CD14-positive monocyte (primary cell): Measurements from ENCODE around the gene ADAMTS13. TPM values are rescaled to one million over a fixed set of nuclear protein-coding genes. Genes with fewer than 3 reads are reported as not detected.

Source experiments
- DNase-seq, 3 donors: peaks; one replicate each; pipeline ENCODE4 v3.0.0-alpha.2; 2011 to 2022
- H2AFZ ChIP-seq: 2 replicates; pipeline ENCODE4 v1.6.0; 2012; ENCODE audit warnings: mild to moderate bottlenecking, low read depth, low read length, inconsistent platforms; ENCODE audit not compliant: insufficient read depth, poor library complexity, severe bottlenecking
- H3K27ac ChIP-seq, 2 donors: 1 replicate in 1 of 2; 2 replicates in 1 of 2; pipeline ENCODE4 v1.5.1; 2012 to 2013; ENCODE audit warnings: low read length in 2 of 2, control low read depth in 1 of 2, inconsistent platforms in 1 of 2, low read depth in 1 of 2, mild to moderate bottlenecking in 1 of 2
- H3K27me3 ChIP-seq, 2 donors: one replicate each; pipeline versions ENCODE4 v1.6.0 to v1.6.1; 2011 to 2013; ENCODE audit warnings: low read length in 2 of 2; ENCODE audit not compliant: control insufficient read depth in 2 of 2, insufficient read depth in 2 of 2
- H3K36me3 ChIP-seq, 2 donors: replicated peaks in 1 of 2; 1 replicate in 1 of 2; 2 replicates in 1 of 2; pipeline versions ENCODE4 v1.5.1 to v1.6.1; 2012 to 2013; ENCODE audit warnings: low read length in 2 of 2, control low read depth in 1 of 2, inconsistent platforms in 1 of 2, mild to moderate bottlenecking in 1 of 2; ENCODE audit not compliant: insufficient read depth in 2 of 2, control insufficient read depth in 1 of 2
- H3K4me1 ChIP-seq, 2 donors: 1 replicate in 1 of 2; 2 replicates in 1 of 2; pipeline versions ENCODE4 v1.5.1 to v1.6.1; 2012 to 2013; ENCODE audit warnings: low read length in 2 of 2, control low read depth in 1 of 2, inconsistent platforms in 1 of 2, mild to moderate bottlenecking in 1 of 2, moderate library complexity in 1 of 2; ENCODE audit not compliant: insufficient read depth in 2 of 2, control insufficient read depth in 1 of 2
- H3K4me2 ChIP-seq: replicated peaks from 2 replicates; pipeline ENCODE3; 2012; ENCODE audit warnings: low read length, moderate library complexity, mild to moderate bottlenecking; ENCODE audit not compliant: poor library complexity, severe bottlenecking; ENCODE audit errors: extremely low read depth
- H3K4me3 ChIP-seq, 3 experiments: fragments of 200-600 bp in 1 of 3; sonication (generic) in 1 of 3; replicated peaks in 1 of 3; 1 replicate in 2 of 3; 2 replicates in 1 of 3; pipeline ENCODE4 v1.5.1; 2011 to 2013; ENCODE audit warnings: low read length in 3 of 3, mild to moderate bottlenecking in 3 of 3, control low read depth in 2 of 3, low read depth in 2 of 3, inconsistent platforms in 1 of 3, moderate library complexity in 1 of 3
- H3K79me2 ChIP-seq: 2 replicates; pipeline ENCODE4 v1.6.0; 2012; ENCODE audit warnings: mild to moderate bottlenecking, control low read depth, inconsistent platforms, low read length, moderate library complexity; ENCODE audit not compliant: insufficient read depth
- H3K9ac ChIP-seq: 2 replicates; pipeline ENCODE4 v1.6.0; 2017; ENCODE audit warnings: low read length, mild to moderate bottlenecking; ENCODE audit not compliant: insufficient read depth, poor library complexity, severe bottlenecking
- H3K9me3 ChIP-seq, 2 donors: replicated peaks in 1 of 2; 1 replicate in 1 of 2; 2 replicates in 1 of 2; pipeline versions ENCODE4 v1.5.1 to v1.6.1; 2012 to 2013; ENCODE audit warnings: low read length in 2 of 2, control low read depth in 1 of 2; ENCODE audit not compliant: control insufficient read depth in 1 of 2, insufficient read depth in 1 of 2
- H4K20me1 ChIP-seq: 2 replicates; pipeline ENCODE4 v1.6.0; 2012; ENCODE audit warnings: mild to moderate bottlenecking, low read length, control low read depth, moderate library complexity; ENCODE audit not compliant: insufficient read depth
- H3K27ac Mint-ChIP-seq, 7 donors: one replicate each; pipeline ENCODE4 v1.8.0; 2020; ENCODE audit warnings: mild to moderate bottlenecking in 7 of 7, mixed read lengths in 7 of 7, moderate library complexity in 6 of 7, inconsistent platforms in 2 of 7
- H3K27me3 Mint-ChIP-seq, 3 donors: one replicate each; pipeline ENCODE4 v1.8.0; 2021 to 2022; ENCODE audit warnings: low read depth in 3 of 3, mild to moderate bottlenecking in 3 of 3, mixed read lengths in 3 of 3, moderate library complexity in 3 of 3, inconsistent platforms in 1 of 3
- H3K36me3 Mint-ChIP-seq, 2 donors: one replicate each; pipeline ENCODE4 v1.8.0; 2020; ENCODE audit warnings: mixed read lengths in 2 of 2, inconsistent platforms in 1 of 2, mild to moderate bottlenecking in 1 of 2
- H3K4me1 Mint-ChIP-seq: one replicate; pipeline ENCODE4 v1.8.0; 2020; ENCODE audit warnings: mild to moderate bottlenecking, mixed read lengths
- H3K4me3 Mint-ChIP-seq, 2 donors: one replicate each; pipeline ENCODE4 v1.8.0; 2020; ENCODE audit warnings: mild to moderate bottlenecking in 2 of 2, mixed read lengths in 2 of 2, moderate library complexity in 1 of 2
- H3K9me3 Mint-ChIP-seq, 7 donors: one replicate each; pipeline ENCODE4 v1.8.0; 2020 to 2022; ENCODE audit warnings: mixed read lengths in 7 of 7, mild to moderate bottlenecking in 6 of 7, moderate library complexity in 6 of 7, inconsistent platforms in 2 of 7
- WGBS: methylation state at CpG from one replicate; pipeline ENCODE4 v1.1.5; 2013; ENCODE audit warnings: missing lambda C conversion rate; ENCODE audit not compliant: insufficient coverage; 5-methylcytosine and 5-hydroxymethylcytosine counted together
- intact Hi-C, 2 donors: fragments of 100-400 bp; cut with micrococcal nuclease; formaldehyde crosslinking; loops; one replicate each; pipeline versions ENCODE4 v1.15.0 to v1.15.1; 2023
- polyA plus RNA-seq, 3 donors: library from polyadenylated mRNA; depleted of rRNA in 1 of 3; unstranded in 2 of 3; stranded (reverse) in 1 of 3; fragments of 300-500 nt in 2 of 3; fragments of >200 nt in 1 of 3; fragmentation: Illumina TruSeq in 2 of 3; gene quantifications; 1 replicate in 2 of 3; 2 replicates in 1 of 3; pipeline ENCODE4 v1.2.3, GENCODE V29; 2012 to 2021
- TF ChIP-seq, protein P1 (sequence below): fragments of 200-600 bp; IDR thresholded peaks from one replicate; pipeline ENCODE4 v1.8.0; 2022; ENCODE audit warnings: antibody characterized with exemption, mild to moderate bottlenecking

The ADAMTS13 gene
- polyA plus RNA-seq, 3 donors: 0.77 TPM; not detected in 2

DNA sequence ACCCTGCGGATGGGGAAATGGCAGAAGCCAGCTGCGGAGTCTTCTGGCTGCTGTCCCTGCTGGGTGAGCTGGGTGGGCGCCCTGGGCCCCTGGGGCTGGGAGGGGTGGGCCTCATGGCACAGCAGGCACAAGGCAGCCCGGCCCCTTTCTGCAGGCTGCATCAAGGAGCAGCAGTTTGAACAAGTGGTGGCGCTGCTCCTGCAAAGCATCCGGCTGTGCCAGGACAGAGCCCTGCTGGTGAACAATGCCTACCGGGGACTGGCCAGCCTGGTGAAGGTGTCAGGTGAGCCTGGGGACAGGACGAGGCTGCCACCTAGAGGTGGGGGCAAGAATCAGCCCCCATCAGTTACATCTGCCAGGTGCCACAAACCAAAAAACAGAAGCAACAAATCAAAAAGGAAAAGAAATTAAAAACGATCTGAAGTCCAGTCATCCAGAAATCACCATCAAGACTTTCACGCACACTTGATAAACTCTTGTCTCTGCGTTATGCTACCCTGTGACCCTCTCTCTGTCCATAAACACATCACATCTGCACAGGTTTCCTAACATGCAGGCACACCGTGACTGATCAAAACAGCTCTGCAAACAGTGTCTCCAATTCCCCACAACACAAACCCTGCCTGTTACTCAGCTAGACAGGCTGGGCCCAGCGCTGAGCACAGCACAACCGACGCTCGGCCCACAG is 18.3 kb upstream of the ADAMTS13 start:
- no peaks in the 10 kb centered on the region for H3K79me2 ChIP-seq
- H4K20me1 ChIP-seq: peaks cover 9% of the 10 kb centered on the region
- TF ChIP-seq, protein P1, sequence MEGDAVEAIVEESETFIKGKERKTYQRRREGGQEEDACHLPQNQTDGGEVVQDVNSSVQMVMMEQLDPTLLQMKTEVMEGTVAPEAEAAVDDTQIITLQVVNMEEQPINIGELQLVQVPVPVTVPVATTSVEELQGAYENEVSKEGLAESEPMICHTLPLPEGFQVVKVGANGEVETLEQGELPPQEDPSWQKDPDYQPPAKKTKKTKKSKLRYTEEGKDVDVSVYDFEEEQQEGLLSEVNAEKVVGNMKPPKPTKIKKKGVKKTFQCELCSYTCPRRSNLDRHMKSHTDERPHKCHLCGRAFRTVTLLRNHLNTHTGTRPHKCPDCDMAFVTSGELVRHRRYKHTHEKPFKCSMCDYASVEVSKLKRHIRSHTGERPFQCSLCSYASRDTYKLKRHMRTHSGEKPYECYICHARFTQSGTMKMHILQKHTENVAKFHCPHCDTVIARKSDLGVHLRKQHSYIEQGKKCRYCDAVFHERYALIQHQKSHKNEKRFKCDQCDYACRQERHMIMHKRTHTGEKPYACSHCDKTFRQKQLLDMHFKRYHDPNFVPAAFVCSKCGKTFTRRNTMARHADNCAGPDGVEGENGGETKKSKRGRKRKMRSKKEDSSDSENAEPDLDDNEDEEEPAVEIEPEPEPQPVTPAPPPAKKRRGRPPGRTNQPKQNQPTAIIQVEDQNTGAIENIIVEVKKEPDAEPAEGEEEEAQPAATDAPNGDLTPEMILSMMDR: peak; percentile 45
- H3K9me3 ChIP-seq: no peaks in the 10 kb centered on the region
- Mint-ChIP-seq H3K4me3 (no peak overlapping the region), H3K27ac (no peak overlapping the region), H3K27me3 (peaks cover 0 to 1% (median 1%) of the 10 kb centered on the region in 3 donors), H3K4me1 (no peaks in the 10 kb centered on the region), H3K9me3 (no peaks in the 10 kb centered on the region), H3K36me3 (peaks cover 35 to 49% of the 10 kb centered on the region in 2 donors)
- 80% methylated on average over 14 of the region's 16 CpGs for WGBS
- DNase-seq: peak in 1 of 3 donors; percentile 5
- H2AFZ ChIP-seq: no peak overlapping the region
- H3K27ac ChIP-seq: no peak overlapping the region
- H3K4me1 ChIP-seq: no peaks in the 10 kb centered on the region
- H3K36me3 ChIP-seq: peaks cover 50 to 54% of the 10 kb centered on the region in 2 donors
- no peaks in the 10 kb centered on the region for H3K27me3 ChIP-seq
- H3K9ac ChIP-seq: no peak overlapping the region
- no peak overlapping the region for H3K4me2 ChIP-seq
- H3K4me3 ChIP-seq: no peak overlapping the region
- intact Hi-C loops: loop anchor here in 1 of 2 donors (10.0 kb wide), 1 partner anchor 169 kb away; no protein-coding TSS in a partner anchor

DNA sequence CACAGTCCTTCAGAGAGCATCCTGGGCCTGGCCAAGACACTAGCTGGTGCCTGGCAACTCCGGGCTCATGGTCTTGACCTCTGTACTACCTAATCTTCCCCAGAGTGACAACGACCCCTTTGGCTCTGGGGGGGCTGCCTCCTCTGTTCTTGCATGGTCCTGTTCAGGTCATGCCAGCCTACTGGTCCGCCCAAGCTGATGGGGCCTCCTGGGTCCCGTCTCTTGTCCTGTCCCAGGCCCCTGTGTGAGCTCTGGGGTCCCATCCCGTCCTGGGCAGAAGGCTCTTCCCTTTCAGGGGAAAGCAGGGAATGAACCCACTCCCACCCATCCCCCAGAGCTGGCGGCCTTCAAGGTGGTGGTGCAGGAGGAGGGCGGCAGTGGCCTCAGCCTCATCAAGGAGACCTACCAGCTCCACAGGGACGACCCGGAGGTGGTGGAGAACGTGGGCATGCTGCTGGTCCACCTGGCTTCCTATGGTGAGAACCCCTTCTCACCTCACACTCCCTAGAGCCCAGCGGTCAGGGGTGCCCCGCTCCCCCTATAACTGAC is 17.6 kb upstream of the ADAMTS13 start:
- no peak overlapping the region for H3K4me3 Mint-ChIP-seq
- Histone ChIP-seq H3K4me2 (no peak overlapping the region), H4K20me1 (peaks cover 9% of the 10 kb centered on the region), H3K4me3 (no peak overlapping the region), H3K27ac (no peak overlapping the region), H3K27me3 (no peaks in the 10 kb centered on the region), H3K36me3 (peaks cover 55 to 60% of the 10 kb centered on the region in 2 donors), H3K9ac (no peak overlapping the region), H3K79me2 (no peaks in the 10 kb centered on the region), H2AFZ (no peak overlapping the region), H3K4me1 (no peaks in the 10 kb centered on the region), H3K9me3 (no peaks in the 10 kb centered on the region)
- peaks cover 0 to 1% (median 1%) of the 10 kb centered on the region in 3 donors for H3K27me3 Mint-ChIP-seq
- peak overlapping the region in 1 of 7 donors; percentile 37 for H3K27ac Mint-ChIP-seq
- no peaks in the 10 kb centered on the region for H3K4me1 Mint-ChIP-seq
- TF ChIP-seq, protein P1: no peak
- intact Hi-C loops: loop anchor here in 1 of 2 donors (10.0 kb wide), 1 partner anchor 170 kb away; no protein-coding TSS in a partner anchor
- WGBS: 96% methylated on average over 5 of the region's 12 CpGs
- no peak for DNase-seq
- no peaks in the 10 kb centered on the region for H3K9me3 Mint-ChIP-seq
- H3K36me3 Mint-ChIP-seq: peaks cover 40 to 56% of the 10 kb centered on the region in 2 donors
